Activated CD4-positive, alpha-beta T cell treated with anti-CD3 and anti-CD28 coated beads, Interleukin-2, amount 50 U/mL, for 4 hours (primary cell): Measurements from ENCODE around the gene IRF2BPL.
"Not testable (repeated sequence)": the region's sequence is repeated elsewhere in the genome, so short reads cannot be mapped to it uniquely, and the experiment has no call there.

Experiments
- DNase-seq, 2 experiments: peaks; one replicate each; pipeline ENCODE4 v3.0.0-alpha.2; 2020

IRF2BPL gene

DNA sequence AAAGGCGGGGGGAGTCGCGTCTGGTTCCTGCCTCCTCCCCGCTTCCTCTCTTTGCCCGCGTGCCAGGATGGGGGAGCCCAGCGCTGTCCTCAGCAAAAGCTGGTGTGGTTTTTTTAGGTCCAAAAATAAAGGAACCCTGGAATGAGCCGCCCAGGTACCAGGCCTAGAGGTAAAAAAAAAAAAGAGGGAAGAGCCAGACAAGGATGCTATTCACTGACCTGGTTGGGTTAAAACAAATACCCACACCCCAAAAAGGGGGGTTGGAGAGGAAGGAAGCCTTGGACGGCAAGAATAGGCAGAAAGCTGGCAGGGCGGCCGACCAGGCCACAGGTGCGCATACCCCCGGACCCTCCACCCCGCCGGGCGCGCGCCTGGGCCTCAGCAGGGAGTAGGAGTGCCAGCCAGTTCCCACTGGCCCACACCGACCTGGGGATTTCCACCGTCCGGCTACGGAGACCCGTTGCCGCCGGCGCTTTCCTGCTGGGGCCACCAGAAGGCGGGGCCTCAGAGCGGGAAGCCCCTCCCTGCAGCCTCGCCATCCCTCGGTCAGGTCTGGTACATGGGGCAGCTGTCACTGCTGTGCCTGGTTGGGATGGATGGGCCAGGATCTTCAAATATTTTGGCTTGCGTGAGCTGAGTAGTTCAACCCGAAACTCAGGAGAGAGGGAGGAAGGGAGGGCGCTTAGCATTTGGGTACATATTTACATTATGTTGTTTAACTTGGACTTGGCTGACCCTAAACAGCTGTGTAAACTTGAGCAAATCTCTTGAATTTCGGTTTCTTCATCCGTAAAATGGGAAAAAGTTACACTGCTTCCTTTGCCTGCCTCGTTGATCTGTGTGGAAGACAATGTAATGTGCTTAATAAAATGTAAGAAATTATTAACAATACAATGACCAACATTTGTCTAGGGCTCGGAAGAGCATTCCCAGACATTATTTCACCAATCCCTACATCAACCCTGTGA, 5.4 kb upstream of the IRF2BPL start:
- DNase-seq: peak; percentile 64 to 70

DNA sequence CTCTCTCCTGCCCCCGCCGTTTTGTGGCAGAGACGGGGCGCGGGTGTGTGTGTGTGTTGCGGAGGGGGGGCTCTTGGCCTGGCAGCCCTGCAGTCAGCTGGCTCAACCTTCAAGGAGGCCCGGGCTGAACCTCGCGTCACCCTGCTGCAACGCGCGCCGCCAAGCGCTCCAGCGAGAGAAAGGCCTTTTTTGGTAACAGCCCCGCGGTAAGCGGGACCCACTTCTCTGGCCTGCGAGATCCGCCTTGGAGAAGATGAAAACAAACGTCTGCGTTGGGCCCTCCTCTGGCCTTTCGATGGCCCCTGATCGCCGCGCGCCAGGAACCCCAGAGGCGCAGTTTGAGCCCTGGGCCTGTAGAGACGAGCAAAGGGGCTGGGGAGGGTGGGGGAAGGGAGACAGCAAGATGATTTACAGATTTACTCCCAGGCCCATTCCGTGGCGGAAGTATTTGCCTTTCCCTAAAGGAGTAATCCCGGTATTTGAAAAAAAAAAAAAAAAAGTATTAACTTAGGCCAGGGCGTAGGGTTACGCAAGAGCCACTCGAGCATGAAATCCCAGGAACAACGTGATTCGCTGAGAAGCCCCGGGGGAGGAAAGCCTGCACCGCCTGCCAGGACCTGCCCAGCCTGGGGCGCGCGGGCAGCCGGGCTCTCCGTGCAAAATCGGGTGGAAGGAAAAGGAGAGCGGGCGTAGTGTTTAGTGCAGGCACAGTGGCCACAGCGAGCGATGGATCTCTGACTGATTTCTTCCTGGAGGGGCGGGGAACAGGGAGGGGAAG, 4.5 kb upstream of the IRF2BPL start:
- DNase-seq: peak; percentile 74 to 79

DNA sequence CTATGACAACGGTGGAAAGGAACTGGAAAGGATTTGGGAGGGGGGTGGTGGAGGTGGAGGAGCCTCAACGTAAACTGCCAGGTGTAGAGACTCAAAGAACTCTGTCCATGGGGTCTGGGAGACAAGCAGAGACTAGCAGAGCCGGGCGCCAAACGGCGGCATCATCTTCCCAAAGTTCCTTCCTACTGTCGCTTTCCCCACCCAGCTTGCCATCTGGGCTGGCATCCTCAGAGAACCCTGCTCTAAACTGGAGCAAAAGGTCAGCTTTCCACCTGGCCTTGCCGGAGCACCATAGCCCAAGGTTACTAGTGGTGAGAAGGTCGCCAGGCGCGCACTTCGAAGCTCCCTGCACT, 4.0 kb upstream of the IRF2BPL start:
- no peak for DNase-seq

DNA sequence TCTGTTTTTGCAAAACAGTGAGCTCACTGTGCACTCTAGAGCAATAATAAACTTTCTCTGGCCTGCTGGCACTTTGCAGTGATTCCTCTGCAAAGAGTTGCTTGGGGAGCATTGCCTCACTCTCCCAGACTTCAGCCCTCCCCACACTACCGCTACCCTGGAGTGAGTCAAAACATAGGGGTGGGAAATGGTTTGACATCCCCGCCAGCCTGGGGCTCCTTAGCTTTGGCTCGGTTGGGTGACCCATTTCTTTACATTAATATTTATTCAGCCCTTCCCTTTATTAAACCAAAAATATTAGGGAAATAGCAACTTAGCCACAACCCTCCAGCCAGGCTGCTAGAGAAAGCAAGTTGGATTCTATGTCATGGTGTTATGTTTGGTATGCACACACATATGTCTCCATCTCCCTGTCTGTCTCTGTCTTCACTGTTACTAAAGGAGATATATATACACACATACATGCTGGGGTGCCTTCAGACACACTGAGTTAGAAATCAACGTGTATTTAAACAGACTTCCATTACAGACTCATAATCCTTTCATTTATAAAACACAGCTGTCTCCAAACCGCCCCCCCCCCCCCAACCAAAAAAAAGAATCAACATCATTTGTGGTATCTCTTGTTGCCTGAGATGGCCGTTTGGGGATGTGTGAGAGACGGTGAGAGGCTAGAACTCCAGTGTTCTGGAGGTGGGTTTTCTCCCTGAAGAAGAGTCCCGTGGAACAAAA, 3.4 kb upstream of the IRF2BPL start:
- DNase-seq: no peak

DNA sequence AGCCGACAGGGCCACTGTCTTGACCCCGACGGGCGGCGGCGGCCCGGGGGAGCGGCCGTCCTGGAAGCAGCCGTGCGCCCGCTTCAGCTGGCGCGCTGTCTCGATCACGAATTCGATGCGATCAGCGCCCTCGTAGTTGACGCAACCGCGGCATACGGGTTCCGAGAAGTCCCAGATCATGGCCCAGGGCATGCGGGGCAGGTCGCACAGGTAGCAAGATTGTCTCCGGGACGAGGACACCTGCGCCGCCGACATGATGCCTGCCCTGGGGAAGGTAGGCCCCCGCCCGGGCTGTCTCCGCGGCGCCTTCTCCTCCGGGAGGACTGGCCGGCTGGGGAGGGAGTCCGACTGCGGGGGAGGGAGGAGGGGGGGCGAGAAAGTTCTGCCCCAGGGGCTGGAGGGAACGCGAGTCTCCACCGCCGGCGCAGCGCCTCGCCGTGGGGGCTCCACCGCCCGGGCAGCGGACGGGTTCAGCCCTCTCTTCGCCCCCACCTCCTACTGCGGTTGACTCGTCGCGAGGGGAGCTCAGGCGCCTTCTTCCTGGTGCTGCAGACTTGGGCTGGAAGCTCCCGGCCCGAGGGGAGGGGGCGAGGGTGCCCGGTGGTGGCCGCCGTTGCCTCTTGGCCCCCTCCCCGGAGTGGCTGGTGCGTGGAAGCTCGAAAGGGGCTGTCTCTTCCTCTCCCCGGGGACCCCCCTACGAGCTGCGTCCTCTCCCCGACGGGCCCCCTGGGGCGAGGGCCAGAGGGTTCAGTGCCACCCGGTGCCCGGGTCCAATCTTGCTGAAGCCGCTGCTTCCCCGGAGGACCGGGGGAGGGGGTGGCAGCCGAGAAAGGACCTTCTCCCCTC, 747 bp downstream of the IRF2BPL start:
- DNase-seq: peak; percentile 65 to 70

DNA sequence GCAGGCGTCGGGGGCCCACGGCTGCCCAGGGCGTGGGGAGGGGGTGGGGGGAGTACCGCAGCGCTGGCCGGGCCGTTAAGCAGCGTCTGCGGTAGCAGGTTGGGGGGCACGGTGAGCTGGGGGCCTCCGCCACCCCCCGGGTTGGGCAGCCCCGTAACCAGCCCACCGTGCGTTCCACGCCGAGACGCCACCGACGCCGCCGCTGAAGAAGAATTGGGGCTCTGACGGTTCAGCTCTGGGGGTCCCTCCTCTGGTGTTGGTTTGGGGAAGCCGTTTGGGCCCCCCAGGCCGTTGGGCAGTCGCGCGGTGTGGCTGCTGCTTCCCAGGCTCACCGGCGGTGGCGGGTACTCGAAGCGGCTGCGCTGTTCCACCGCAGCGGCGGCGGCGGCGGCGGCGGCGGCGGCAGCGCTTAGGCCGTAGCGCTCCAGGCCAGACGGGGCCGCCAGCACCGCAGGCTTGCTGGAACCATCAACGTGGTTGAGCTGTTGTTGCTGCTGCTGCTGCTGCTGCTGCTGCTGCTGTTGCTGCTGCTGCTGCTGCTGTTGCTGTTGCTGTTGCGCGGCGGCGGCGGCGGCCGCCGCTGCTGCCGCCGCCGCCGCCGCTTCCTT, 1.5 kb downstream of the IRF2BPL start:
- DNase-seq: peak in 1 of 2 experiments; percentile 36

DNA sequence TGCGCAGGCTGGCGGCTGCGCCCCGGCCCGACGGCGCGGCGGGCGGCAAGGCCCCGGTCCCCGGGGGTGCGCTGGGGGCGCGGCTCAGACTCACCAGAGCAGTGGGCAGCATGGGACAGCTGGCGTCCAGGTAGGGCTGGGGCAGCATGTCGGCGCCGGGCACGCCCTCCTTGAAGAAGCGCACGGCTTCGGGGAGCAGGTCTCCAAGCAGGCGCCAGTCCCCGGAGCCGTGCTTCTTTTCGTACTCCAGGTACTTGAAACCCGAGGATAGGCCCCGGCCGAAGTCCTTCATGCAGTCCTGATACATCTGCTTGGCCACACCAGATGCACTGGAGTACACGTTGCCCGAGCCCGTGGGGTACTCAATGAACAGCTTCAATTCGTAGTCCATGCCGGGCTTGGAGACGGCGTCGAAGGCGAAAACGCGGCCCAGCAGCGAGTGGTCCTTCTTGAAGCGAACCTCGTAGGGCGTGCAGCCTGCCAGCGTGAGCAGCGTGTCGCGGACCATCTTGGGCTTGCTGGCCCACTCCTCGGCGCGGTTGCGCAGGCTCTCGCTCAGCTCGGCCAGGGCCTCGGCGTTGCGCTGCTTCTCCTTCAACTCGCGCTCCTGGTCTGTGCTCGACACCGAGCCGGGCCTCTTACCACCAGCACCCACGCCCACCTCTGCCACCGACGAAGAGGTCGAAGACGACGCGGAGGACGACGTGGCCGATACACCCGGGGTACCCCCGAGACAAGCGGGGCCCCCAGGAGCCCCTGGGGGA, 2.2 kb downstream of the IRF2BPL start:
- DNase-seq: no peak

DNA sequence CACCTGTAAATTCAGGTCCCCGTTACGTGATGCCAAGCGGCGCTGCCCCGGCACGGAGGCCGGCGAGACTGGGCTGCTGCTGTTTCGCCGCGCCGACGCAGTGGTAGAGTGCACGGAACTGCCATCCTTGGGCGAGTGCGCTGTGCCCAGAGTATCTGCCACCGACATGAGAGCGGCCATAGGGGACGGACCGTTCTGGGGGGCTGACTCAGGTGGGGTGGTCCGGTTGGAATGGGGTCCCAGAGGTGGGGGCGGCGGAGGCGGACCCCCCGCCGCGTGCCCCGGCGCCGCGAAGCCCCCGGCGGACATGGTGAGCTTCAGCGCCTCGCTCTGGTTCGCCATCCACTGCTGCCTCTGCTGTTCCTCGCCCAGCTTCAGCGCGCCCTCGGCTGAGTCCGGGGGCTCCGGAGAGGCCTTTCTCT, 2.8 kb downstream of the IRF2BPL start:
- DNase-seq: no peak

DNA sequence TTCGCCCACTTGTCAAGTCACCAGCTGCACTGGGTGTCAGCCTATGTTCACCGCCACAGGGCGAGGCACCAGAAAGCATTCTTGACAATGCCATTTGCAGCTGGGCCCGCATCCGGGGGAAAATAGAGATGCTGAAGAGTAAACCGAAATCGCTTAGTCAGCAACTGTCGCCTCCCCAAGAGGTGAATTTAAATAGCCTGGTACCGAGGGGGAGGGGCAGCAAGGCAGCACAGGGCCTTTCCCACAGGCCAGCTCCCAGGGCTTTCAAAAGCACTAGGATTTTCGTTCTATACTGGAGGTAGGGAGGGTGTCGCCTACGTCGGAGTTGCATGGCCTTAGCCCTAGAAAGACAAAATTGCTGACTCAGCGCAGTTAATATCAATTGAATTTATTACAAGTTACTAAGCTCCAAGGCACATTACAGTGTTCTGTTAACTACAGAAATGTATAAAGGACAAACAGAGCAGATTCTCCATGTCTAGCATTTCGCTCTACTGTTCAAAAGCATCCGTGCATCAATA, 4.3 kb downstream of the IRF2BPL start:
- peak; percentile 52 to 59 for DNase-seq

DNA sequence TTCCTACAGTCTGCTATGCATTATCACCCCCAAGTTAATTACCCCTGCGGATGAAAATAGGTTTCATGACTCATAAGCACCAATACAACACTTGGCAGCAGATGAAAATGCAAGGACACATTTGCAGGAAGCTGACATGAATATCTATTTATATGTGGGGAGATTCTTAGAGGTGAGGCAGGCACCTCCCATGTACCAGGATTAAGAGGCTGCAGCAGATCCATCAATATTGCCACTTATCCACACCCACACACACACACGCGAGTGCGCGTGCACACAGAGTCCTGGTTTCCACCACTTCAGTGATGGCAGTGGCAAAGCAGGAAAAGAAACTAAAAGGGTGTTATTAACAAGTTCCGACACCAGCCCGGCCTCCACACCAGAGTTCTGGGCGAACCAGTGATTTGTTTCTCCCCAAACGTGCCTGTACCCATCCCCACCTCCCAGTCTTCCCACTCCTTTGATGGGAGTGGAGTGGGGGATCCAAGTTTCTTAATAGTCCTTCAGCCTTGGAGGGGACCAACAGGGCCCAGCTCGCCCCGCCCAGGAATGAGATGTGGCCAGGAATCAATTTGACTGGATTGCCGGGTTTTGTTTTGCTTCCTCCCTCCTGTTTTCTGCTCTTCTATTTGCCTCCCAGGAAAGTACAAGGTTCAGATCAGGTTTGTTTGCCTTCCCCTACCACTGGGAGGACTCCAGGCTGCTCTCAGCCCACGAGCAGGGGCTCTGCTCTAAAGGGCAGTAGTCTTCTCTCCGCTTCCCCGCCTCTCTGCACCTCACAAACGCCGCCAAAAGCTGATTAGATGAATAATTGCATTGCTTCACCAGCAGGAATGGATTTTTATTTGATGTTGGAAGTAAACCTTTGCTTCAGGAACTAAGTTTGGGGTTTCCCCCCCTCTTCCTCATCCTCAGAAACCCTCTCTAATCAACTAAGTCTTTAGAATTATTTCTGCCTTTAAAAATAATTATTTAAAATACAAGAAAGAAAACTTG, 5.2 kb downstream of the IRF2BPL start:
- no peak for DNase-seq

DNA sequence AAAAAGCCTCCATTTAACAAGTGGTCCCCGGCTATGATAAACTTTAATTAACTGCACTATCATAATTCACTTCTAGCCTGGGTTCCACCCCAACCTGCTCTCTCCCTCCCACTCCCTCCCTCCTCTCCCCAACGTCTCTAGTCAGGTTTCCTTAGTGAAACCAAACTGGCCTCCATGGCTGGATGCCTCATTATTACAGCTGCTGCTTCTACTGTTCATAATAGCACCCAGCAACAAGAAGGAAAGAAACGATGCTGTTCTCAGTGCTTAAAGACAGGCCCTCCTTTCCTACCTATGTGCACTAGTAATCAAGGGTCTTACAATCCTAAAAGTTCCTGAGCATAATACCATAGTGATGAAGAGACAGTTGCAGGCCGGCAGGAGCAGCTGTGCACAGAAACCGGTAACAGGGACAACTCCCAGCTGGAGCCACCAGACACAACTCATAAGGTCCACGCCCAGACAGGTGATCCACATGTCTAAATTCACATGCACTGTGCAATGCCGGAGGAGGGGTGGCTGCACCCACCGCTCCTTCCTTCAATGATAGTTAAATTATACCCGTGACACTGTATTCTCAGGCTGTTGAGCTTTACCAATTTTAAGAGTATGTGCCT, 6.2 kb downstream of the IRF2BPL start:
- DNase-seq: no peak

DNA sequence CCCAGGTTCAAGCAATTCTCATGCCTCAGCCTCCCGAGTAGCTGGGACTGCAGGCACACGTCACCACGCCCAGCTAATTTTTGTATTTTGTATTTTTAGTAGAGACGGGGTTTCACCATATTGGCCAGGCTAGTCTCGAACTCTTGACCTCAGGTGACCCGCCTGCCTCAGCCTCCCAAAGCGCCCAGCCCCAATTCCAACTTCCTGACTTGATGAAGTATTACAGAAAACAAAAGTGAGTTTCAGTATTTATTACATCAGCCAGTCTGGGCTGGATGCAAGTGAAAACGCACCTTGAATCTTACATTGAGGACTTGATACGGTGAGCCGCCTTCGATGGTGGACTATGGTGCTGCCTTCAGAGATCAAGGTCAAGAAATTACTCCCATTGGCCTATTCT, 7.1 kb downstream of the IRF2BPL start:
- not testable (repeated sequence) for DNase-seq

DNA sequence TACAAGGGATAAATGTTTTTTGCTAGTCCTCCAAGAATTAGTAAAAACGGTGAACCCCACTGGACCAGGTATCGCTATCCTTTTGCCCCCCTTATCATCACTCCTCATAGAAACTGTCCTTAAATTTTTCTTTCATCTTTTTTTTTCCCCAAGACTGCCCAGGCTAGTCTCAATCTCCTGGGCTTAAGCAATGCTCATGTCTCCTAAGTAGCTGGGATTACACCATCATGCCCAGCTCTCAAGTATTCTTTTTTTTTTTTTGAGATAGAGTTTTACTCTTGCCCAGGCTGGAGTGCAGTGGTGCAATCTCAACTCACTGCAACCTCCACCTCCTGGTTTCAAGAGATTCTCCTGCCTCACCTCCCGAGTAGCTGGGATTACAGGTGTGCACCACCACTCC, 9.7 kb downstream of the IRF2BPL start:
- DNase-seq: no peak

DNA sequence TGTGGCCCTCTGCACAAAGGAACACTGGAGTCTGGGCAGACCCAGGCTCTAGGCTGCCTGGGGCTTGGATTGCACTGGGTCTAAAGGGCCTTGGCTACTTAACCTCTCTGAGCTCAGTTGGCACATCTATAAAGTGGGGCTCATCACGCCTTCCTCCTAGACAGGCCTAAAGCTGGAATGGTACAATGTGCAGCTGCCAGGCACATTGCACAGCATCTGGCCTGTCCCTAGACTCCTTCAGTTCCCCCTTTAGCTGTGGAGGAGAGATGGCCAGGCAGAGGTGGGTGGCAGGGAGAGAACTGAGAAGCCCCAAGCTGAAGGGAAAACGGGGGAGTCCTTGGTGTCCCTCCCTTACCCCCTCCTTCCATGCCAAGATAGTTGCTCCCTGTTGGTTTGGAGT, 10.8 kb downstream of the IRF2BPL start:
- no peak for DNase-seq

DNA sequence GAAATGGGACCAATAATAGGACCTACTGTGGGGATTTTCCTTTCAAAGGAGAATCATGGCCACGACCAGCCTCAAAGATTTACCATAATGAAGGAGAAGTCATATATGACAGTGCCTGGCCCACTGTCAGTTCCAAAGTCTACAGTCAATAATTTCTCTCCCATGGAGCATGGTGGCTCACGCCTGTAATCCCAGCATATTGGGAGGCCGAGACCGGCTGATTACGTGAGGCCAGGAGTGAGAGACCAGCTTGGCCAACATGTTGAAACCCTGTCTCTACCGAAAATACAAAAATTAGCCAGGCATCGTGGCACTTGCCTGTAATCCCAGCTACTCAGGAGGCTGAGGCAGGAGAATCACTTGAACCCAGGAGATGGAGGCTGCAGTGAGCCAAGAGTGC, 13.8 kb downstream of the IRF2BPL start:
- no peak for DNase-seq

DNA sequence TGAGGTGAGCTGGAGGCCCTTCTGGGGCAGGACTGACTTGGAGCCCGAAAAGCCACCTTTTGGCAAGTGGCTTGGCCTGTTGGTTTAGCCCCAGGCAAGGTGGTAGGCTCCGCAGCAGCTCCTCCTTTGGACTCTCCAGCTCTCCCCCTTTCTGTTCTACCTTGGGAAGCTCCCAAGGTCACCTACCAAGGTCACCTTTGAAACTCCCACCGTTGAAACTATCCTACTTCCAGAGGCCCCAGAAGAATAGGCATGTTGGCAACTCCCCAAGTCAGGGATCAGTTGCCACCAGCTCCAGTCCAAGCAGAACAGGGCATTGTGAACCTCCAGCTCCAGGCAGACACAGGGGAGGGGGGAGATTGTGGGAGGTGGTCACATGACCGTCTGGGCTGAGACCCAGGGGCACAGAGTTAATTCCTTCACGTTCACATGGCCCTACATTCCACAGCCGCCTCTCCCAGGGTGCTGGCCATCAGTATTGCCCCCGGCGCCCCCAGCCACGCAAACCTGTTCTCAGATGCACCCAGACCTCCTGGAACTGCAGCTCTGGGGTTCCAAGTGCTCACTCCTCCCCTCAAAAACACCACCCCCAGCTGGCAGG, 14.4 kb downstream of the IRF2BPL start:
- DNase-seq: no peak

DNA sequence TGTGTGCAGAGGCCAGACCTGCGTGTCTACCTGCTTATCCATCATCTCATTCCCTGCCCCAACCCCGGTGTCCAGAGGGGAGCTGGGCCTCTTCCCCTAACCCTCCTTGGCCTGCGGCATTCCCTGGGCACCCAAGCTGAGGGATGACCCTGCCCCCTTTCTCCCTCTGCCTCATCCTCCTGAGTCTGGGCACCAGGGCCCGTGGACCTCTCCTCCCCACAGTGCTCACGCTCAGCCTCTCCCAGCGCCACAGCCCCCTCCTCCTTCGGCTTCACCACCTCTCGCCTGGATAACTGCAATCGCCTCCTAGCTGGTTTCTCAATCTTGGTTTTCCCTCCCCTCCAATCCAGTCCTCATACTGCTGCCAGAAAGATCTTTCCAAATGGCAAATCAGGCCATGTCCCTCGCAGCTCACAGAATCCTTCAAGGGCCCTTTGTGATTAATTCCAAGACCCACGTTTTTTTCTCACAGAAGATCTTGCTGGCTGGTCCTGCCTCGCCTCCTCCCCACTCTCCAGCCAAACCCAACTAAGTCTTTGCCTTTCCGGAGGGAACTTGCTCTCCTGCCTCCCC, 16.2 kb downstream of the IRF2BPL start:
- no peak for DNase-seq

DNA sequence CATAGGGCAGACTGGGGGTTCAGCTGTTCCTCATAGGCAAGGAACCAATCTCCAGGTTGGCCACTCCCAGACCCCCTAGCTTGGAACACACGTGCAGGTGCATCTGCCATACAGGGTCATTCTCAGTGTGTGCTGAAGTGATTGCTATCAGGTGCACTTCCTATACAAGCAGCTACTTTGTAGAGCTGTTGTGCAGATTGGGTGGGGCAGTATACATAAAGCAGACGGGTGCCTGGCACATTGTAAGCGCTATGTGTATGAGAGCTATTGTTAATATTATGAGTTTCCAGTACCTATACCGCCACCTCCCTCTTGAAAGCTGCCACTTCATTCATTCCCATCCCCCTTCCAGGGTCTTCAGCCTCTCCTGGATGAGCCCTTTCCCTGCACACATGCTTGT, 17.3 kb downstream of the IRF2BPL start:
- no peak for DNase-seq
